ENCODE results near the gene MYBBP1A. TPM values are rescaled to one million over a fixed set of nuclear protein-coding genes. Genes with fewer than 3 reads are reported as not detected.

Gene MYBBP1A
- total and polyA plus RNA-seq, 2 of the 8 experiments (the other 6 are each of a cell fraction or from before 2014, with no cell fraction given) = 46.8 to 151 TPM

DNA sequence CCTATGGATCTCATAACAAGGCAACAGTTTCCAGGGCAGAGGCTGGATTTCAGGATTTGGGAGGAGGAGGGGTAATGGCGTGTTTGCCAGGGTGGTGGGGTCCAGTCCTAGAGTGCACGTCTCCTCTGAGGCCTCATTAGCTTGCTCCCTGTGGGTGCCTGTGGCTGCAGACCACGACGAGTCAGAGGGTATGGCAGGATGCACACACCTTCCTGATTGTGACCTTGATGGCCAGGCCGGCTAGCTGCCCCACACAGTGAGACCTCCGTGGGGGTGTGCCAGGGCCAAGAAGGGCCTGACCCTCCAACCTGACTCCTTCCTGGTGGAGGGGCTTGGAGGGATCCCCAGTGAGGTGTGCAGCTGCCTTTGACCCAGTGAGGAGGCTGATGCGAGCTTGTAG lies 25.1 kb upstream of the MYBBP1A start:
- FAIRE-seq (no peak), DNase-seq (ENCODE audit: low read depth in 1 of 2, low spot score in 2 of 2) (no peak)
- Histone ChIP-seq H3K56ac (replicated peaks; ENCODE audit: insufficient read length, low read depth, low read length) (no peak overlapping the region), H2BK5ac (ENCODE audit: low read depth, low read length) (no peak overlapping the region), H3K79me2 (ENCODE audit: control insufficient read depth in 1 of 2, insufficient read depth in 2 of 2, low read length in 2 of 2) (no peaks in the 10 kb centered on the region), H2BK20ac (ENCODE audit: low read length) (peak overlapping the region; percentile 99; the same call in 1 of the 2 replicates), H3K4ac (replicated peaks; ENCODE audit: insufficient read length, low read depth, low read length) (no peak overlapping the region), H2BK120ac (replicated peaks; ENCODE audit: low read depth, low read length) (no peak overlapping the region), H4K8ac (ENCODE audit: extremely low read depth, insufficient read depth, low read length) (no peak overlapping the region), H3K14ac (ENCODE audit: insufficient read length) (no peak overlapping the region), H3K27ac (ENCODE audit: low read depth, low read length) (no peak overlapping the region), H3K4me3 (ENCODE audit: extremely low read depth in 1 of 4, insufficient read depth in 2 of 4, low read depth in 3 of 4, low read length in 4 of 4) (no peak overlapping the region), H2AFZ (ENCODE audit: low read length) (no peak overlapping the region), H2AK5ac (ENCODE audit: low read depth, low read length) (no peak overlapping the region; the same call in 1 of the 2 replicates), H3K36me3 (ENCODE audit: control insufficient read depth in 2 of 4, insufficient read depth in 4 of 4, low read length in 3 of 4) (no peaks in the 10 kb centered on the region), H3K4me2 (ENCODE audit: insufficient read depth in 1 of 2, low read depth in 2 of 2, low read length in 2 of 2) (no peak overlapping the region), H3K9ac (replicated peaks in 1 of 4; ENCODE audit: extremely low read depth in 1 of 4, low read depth in 3 of 4, low read length in 3 of 4) (no peak overlapping the region), H3K18ac (ENCODE audit: extremely low read depth, low read length) (no peak overlapping the region), H3K4me1 (replicated peaks in 1 of 4; ENCODE audit: control insufficient read depth in 3 of 4, insufficient read depth in 4 of 4, low read length in 3 of 4) (peaks cover 4 to 34% (median 24%) of the 10 kb centered on the region in 4 experiments), H2BK15ac (ENCODE audit: low read length) (0 out of 2 replicates have a peak overlapping the region, but pooled peaks have one; percentile 92), H4K91ac (replicated peaks; ENCODE audit: insufficient read length, low read length) (no peak overlapping the region), H3K27me3 (replicated peaks in 1 of 4; ENCODE audit: control insufficient read depth in 3 of 4, extremely low read depth in 1 of 4, insufficient read depth in 3 of 4, low read length in 3 of 4) (peaks cover 4 to 28% (median 25%) of the 10 kb centered on the region in 4 experiments), H2BK12ac (ENCODE audit: low read depth, low read length) (no peak overlapping the region; the same call in 1 of the 2 replicates), H3K79me1 (ENCODE audit: low read depth, low read length) (no peaks in the 10 kb centered on the region), H4K20me1 (replicated peaks in 1 of 2; ENCODE audit: control insufficient read depth in 1 of 2, insufficient read depth in 2 of 2, low read length in 2 of 2) (no peaks in the 10 kb centered on the region), H4K5ac (ENCODE audit: insufficient read length, low read depth, low read length) (no peak overlapping the region), H3K23ac (ENCODE audit: insufficient read length) (no peak overlapping the region), H3K23me2 (ENCODE audit: low read depth, low read length) (peaks cover 10% of the 10 kb centered on the region; the same call in 1 of the 2 replicates), H3K9me3 (ENCODE audit: insufficient read depth in 2 of 2, low read depth in 1 of 2, low read length in 1 of 2) (no peaks in the 10 kb centered on the region)
- ChIA-PET POLR2A (ENCODE audit: partially characterized antibody) (interaction anchor here (1.0 to 1.1 kb wide), 2 partner anchors 13 to 19 kb away, joined by 3 to 4 read pairs; no protein-coding TSS in a partner anchor), CTCF (ENCODE audit: partially characterized antibody) (interaction anchor here (1.3 to 8.8 kb wide), 6 partner anchors 12 to 45 kb away, joined by 3 to 114 read pairs (median 10); partner anchors contain the start of gene GGT6)
- TF ChIP-seq, protein P1, sequence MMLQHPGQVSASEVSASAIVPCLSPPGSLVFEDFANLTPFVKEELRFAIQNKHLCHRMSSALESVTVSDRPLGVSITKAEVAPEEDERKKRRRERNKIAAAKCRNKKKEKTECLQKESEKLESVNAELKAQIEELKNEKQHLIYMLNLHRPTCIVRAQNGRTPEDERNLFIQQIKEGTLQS (IDR thresholded peaks at IDR 0.05; ENCODE audit: insufficient read depth, low read depth, low read length) = no peak
- no peak for TF ChIP-seq BACH1 (IDR thresholded peaks at IDR 0.05; ENCODE audit: low read length)
- no peak for TF ChIP-seq CHD2 (IDR thresholded peaks at IDR 0.05; ENCODE audit: low read length)
- WGBS, 2 experiments (ENCODE audit: extremely low coverage in 1 of 2, insufficient coverage in 1 of 2, insufficient read length in 1 of 2, insufficient replicate concordance in 2 of 2, low coverage in 1 of 2, low lambda C conversion rate in 2 of 2, missing lambda C conversion rate in 1 of 2) = 79% methylated on average over 7 of the region's 7 CpGs; no CpG with 5 or more reads in 1 of the 2 experiments
